Measurements from ENCODE around the gene RPP25L. TPM values are rescaled to one million over a fixed set of nuclear protein-coding genes. Genes with fewer than 3 reads are reported as not detected.
A peak's percentile ranks its signal among the peaks of the same experiment; 100 is the strongest.

The RPP25L gene
- total RNA-seq: 17.7 and 19.2 TPM in 2 replicates

- Histone ChIP-seq H3K27me3 (ENCODE audit: insufficient read depth, low read length) (no peaks in the 10 kb centered on the region), H3K4me3 (ENCODE audit: insufficient read depth, low read length) (peak within 1 kb of the TSS; percentile 94), H3K27ac (ENCODE audit: low read depth, low read length) (peak within 1 kb of the TSS; percentile 85), H3K36me3 (ENCODE audit: insufficient read depth, low read length) (peaks cover 32% of the 10 kb centered on the region), H4K20me1 (ENCODE audit: insufficient read depth, low read length) (no peaks in the 10 kb centered on the region), H3K79me2 (ENCODE audit: insufficient read depth, low read length) (peaks cover 11% of the 10 kb centered on the region), H2AFZ (ENCODE audit: low read length) (peak within 1 kb of the TSS; percentile 96), H3K4me2 (ENCODE audit: insufficient read depth, low read length) (peak within 1 kb of the TSS; percentile 83), H3K4me1 (ENCODE audit: insufficient read depth, low read length) (peaks cover 12% of the 10 kb centered on the region), H3K9me3 (ENCODE audit: low read depth, low read length) (no peaks in the 10 kb centered on the region)
- TF ChIP-seq CTCF (IDR thresholded peaks at IDR 0.05; ENCODE audit: extremely low read depth, low read depth, low read length): no peak
- DNase-seq (ENCODE audit: insufficient read length, low spot score, missing footprints): peak; percentile 100
Observed at GRCh38 chr9:34611811-34612787, at the start of gene RPP25L. Gene RPP25L, minus strand, starts transcription at chr9:34612097. Its CDS starts 801 bp downstream, at chr9:34611296.

- Histone ChIP-seq H3K4me2 (ENCODE audit: insufficient read depth, low read length) (no peak overlapping the region), H2AFZ (ENCODE audit: low read length) (no peak overlapping the region), H3K9me3 (ENCODE audit: low read depth, low read length) (no peaks in the 10 kb centered on the region), H3K79me2 (ENCODE audit: insufficient read depth, low read length) (no peaks in the 10 kb centered on the region), H3K27me3 (ENCODE audit: insufficient read depth, low read length) (no peaks in the 10 kb centered on the region), H3K27ac (ENCODE audit: low read depth, low read length) (no peak overlapping the region), H3K36me3 (ENCODE audit: insufficient read depth, low read length) (no peaks in the 10 kb centered on the region), H3K4me1 (ENCODE audit: insufficient read depth, low read length) (peaks cover 5% of the 10 kb centered on the region), H4K20me1 (ENCODE audit: insufficient read depth, low read length) (no peaks in the 10 kb centered on the region), H3K4me3 (ENCODE audit: insufficient read depth, low read length) (no peak overlapping the region)
- DNase-seq (ENCODE audit: insufficient read length, low spot score, missing footprints): peak; percentile 17
- TF ChIP-seq CTCF (IDR thresholded peaks at IDR 0.05; ENCODE audit: extremely low read depth, low read depth, low read length): no peak
Observed at GRCh38 chr9:34659592-34660253, 47.8 kb upstream of the RPP25L start.

GRCh38 chr9:34658461-34658860, 46.6 kb upstream of the RPP25L start:
- no peaks in the 10 kb centered on the region for H3K36me3 ChIP-seq (ENCODE audit: insufficient read depth, low read length)
- H3K79me2 ChIP-seq (ENCODE audit: insufficient read depth, low read length): no peaks in the 10 kb centered on the region
- H3K27me3 ChIP-seq (ENCODE audit: insufficient read depth, low read length): no peaks in the 10 kb centered on the region
- peak; percentile 79 for DNase-seq (ENCODE audit: insufficient read length, low spot score, missing footprints)
- peaks cover 12% of the 10 kb centered on the region for H3K4me1 ChIP-seq (ENCODE audit: insufficient read depth, low read length)
- no peak overlapping the region for H3K4me3 ChIP-seq (ENCODE audit: insufficient read depth, low read length)
- H4K20me1 ChIP-seq (ENCODE audit: insufficient read depth, low read length): no peaks in the 10 kb centered on the region
- TF ChIP-seq CTCF (IDR thresholded peaks at IDR 0.05; ENCODE audit: extremely low read depth, low read depth, low read length): no peak
- H3K4me2 ChIP-seq (ENCODE audit: insufficient read depth, low read length): no peak overlapping the region
- H3K27ac ChIP-seq (ENCODE audit: low read depth, low read length): no peak overlapping the region
- no peak overlapping the region for H2AFZ ChIP-seq (ENCODE audit: low read length)
- no peaks in the 10 kb centered on the region for H3K9me3 ChIP-seq (ENCODE audit: low read depth, low read length)

GRCh38 chr9:34656992-34657391, 45.1 kb upstream of the RPP25L start:
- no peak overlapping the region for H3K27ac ChIP-seq (ENCODE audit: low read depth, low read length)
- TF ChIP-seq CTCF (IDR thresholded peaks at IDR 0.05; ENCODE audit: extremely low read depth, low read depth, low read length): no peak

More at GRCh38 chr9:34656992-34657391, 45.1 kb upstream of the RPP25L start:
- H3K9me3 ChIP-seq (ENCODE audit: low read depth, low read length): no peaks in the 10 kb centered on the region
- no peaks in the 10 kb centered on the region for H3K36me3 ChIP-seq (ENCODE audit: insufficient read depth, low read length)
- no peak for DNase-seq (ENCODE audit: insufficient read length, low spot score, missing footprints)
- no peak overlapping the region for H3K4me3 ChIP-seq (ENCODE audit: insufficient read depth, low read length)
- no peaks in the 10 kb centered on the region for H3K79me2 ChIP-seq (ENCODE audit: insufficient read depth, low read length)
- H4K20me1 ChIP-seq (ENCODE audit: insufficient read depth, low read length): no peaks in the 10 kb centered on the region
- no peaks in the 10 kb centered on the region for H3K27me3 ChIP-seq (ENCODE audit: insufficient read depth, low read length)
- no peak overlapping the region for H3K4me2 ChIP-seq (ENCODE audit: insufficient read depth, low read length)
- H3K4me1 ChIP-seq (ENCODE audit: insufficient read depth, low read length): peaks cover 27% of the 10 kb centered on the region
- no peak overlapping the region for H2AFZ ChIP-seq (ENCODE audit: low read length)
